WTC11 (cell line): ENCODE measurements around the gene SDHC.
"Not testable (repeated sequence)": the region's sequence is repeated elsewhere in the genome, so short reads cannot be mapped to it uniquely, and the experiment has no call there.

Experiments used
- ATF3 ChIP-seq: sonication (generic); formaldehyde crosslinking; conservative IDR thresholded peaks from 2 replicates; pipeline ENCODE4 v1.8.1; 2022; ENCODE audit warnings: mild to moderate bottlenecking, missing genetic modification reagents
- CTCF ChIP-seq: fragments of 200-600 bp; IDR thresholded peaks from 2 replicates; pipeline ENCODE4 v1.8.0; 2022; ENCODE audit warnings: antibody characterized with exemption
- KAT7 ChIP-seq: sonication (generic); formaldehyde crosslinking; IDR thresholded peaks from 2 replicates; pipeline ENCODE4 v1.8.1; 2023; ENCODE audit warnings: missing genetic modification reagents, mild to moderate bottlenecking, borderline replicate concordance
- RELA ChIP-seq: sonication (generic); formaldehyde crosslinking; IDR thresholded peaks from 2 replicates; pipeline ENCODE4 v1.8.1; 2022; ENCODE audit warnings: missing genetic modification reagents, mild to moderate bottlenecking, borderline replicate concordance
- TCF7 ChIP-seq: sonication (generic); formaldehyde crosslinking; IDR thresholded peaks from 2 replicates; pipeline ENCODE4 v1.8.0; 2022; ENCODE audit warnings: mild to moderate bottlenecking, low read depth, missing genetic modification reagents, moderate library complexity
- ZNF671 ChIP-seq: fragments of 250-450 bp; sonication (Bioruptor Pico); IDR thresholded peaks from 2 replicates; pipeline ENCODE4 v1.8.0; 2021; ENCODE audit warnings: mild to moderate bottlenecking

GRCh38 chr1:161397038-161397437, 82.9 kb downstream of the SDHC start:
- TF ChIP-seq ATF3 (CRISPR knock-in tag); RELA (CRISPR knock-in tag); CTCF; TCF7 (CRISPR knock-in tag); ZNF671 (CRISPR knock-in tag); KAT7: not testable (repeated sequence)
